Spleen (tissue), 7 donors: ENCODE results near the gene TSHR.

Source experiments
- POLR2A ChIP-seq, 3 donors: fragments of 450-650 bp; IDR thresholded peaks; one replicate each; pipeline ENCODE4 v1.5.1; 2017; ENCODE audit warnings: antibody characterized with exemption in 3 of 3, mild to moderate bottlenecking in 1 of 3
- TF ChIP-seq, protein P1 (sequence below), 11 experiments: fragments of 200-600 bp in 7 of 11; fragments of 450-650 bp in 4 of 11; sonication (generic) in 4 of 11; IDR thresholded peaks in 8 of 11; conservative IDR thresholded peaks in 3 of 11; 1 replicate in 7 of 11; 2 replicates in 4 of 11; pipeline versions ENCODE4 v1.4.0 to v1.8.0; 2016 to 2021; ENCODE audit warnings: antibody characterized with exemption in 11 of 11, inconsistent platforms in 4 of 11, mild to moderate bottlenecking in 1 of 11
- donor health status: DM: no; HTN: no; CAD: no; lungs with moderate emphysema.
- donor health status: DM: no; HTN: no; CAD: no.
- donor health status: DM: no; HTN: no; CAD: no.

DNA sequence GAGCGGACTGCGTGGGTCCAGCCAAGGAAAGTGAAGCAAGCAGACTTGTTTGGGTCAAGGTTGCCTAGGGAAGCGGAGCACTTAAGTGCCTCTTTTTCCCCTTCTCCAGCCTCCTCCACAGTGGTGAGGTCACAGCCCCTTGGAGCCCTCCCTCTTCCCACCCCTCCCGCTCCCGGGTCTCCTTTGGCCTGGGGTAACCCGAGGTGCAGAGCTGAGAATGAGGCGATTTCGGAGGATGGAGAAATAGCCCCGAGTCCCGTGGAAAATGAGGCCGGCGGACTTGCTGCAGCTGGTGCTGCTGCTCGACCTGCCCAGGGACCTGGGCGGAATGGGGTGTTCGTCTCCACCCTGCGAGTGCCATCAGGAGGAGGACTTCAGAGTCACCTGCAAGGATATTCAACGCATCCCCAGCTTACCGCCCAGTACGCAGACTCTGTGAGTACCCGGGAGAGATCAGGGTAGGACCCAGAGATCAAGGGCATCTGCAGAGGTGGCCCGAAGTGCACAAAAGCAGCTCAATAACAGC is at the start of gene TSHR:
- TF ChIP-seq, protein P1, sequence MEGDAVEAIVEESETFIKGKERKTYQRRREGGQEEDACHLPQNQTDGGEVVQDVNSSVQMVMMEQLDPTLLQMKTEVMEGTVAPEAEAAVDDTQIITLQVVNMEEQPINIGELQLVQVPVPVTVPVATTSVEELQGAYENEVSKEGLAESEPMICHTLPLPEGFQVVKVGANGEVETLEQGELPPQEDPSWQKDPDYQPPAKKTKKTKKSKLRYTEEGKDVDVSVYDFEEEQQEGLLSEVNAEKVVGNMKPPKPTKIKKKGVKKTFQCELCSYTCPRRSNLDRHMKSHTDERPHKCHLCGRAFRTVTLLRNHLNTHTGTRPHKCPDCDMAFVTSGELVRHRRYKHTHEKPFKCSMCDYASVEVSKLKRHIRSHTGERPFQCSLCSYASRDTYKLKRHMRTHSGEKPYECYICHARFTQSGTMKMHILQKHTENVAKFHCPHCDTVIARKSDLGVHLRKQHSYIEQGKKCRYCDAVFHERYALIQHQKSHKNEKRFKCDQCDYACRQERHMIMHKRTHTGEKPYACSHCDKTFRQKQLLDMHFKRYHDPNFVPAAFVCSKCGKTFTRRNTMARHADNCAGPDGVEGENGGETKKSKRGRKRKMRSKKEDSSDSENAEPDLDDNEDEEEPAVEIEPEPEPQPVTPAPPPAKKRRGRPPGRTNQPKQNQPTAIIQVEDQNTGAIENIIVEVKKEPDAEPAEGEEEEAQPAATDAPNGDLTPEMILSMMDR (IDR thresholded peaks at IDR 0.05 in 8 of 11, conservative IDR thresholded peaks at IDR 0.05 in 3 of 11) = no peak
- no peak for TF ChIP-seq POLR2A (IDR thresholded peaks at IDR 0.05)
